MCF 10A (cell line): ENCODE measurements around the gene IL1RN. TPM values are rescaled to one million over a fixed set of nuclear protein-coding genes. Genes with fewer than 3 reads are reported as not detected.

Source experiments
- BruUV-seq: library from RNA; stranded (reverse); fragments of 400-500 nt; replicated peaks from 2 replicates; lab custom pipeline; 2021; lab: Mats Ljungman, UMichigan
- CTCF ChIA-PET: fragments of 300-600 bp; sonication (Branson Sonifier 250); formaldehyde crosslinking; extraction: SDS; loops from one replicate; lab custom pipeline; 2021; ENCODE audit warnings: antibody characterized with exemption, inconsistent platforms; lab: Yijun Ruan, JAX
- POLR2A ChIA-PET: fragments of 300-600, 350-650 bp; sonication (Branson Sonifier 250); formaldehyde crosslinking; extraction: SDS; loops from one replicate; lab custom pipeline; 2020; ENCODE audit warnings: antibody characterized with exemption, inconsistent platforms; lab: Yijun Ruan, JAX
- DNase-seq: peaks from one replicate; pipeline ENCODE4 v3.0.0-alpha.2; 2018; ENCODE audit not compliant: unreplicated experiment
- H3K27ac Mint-ChIP-seq: one replicate; pipeline ENCODE4 v1.8.0; 2022; ENCODE audit warnings: mild to moderate bottlenecking, low read depth, mixed read lengths; ENCODE audit not compliant: unreplicated experiment
- H3K27me3 Mint-ChIP-seq: one replicate; pipeline ENCODE4 v1.8.0; 2022; ENCODE audit warnings: mixed read lengths; ENCODE audit not compliant: insufficient read depth, unreplicated experiment
- H3K36me3 Mint-ChIP-seq: one replicate; pipeline ENCODE4 v1.8.0; 2022; ENCODE audit warnings: mild to moderate bottlenecking, moderate library complexity, mixed read lengths; ENCODE audit not compliant: insufficient read depth, unreplicated experiment
- H3K4me1 Mint-ChIP-seq: one replicate; pipeline ENCODE4 v1.8.0; 2022; ENCODE audit warnings: mixed read lengths; ENCODE audit not compliant: insufficient read depth, unreplicated experiment
- H3K4me3 Mint-ChIP-seq: one replicate; pipeline ENCODE4 v1.8.0; 2022; ENCODE audit warnings: mild to moderate bottlenecking, moderate library complexity, mixed read lengths; ENCODE audit not compliant: unreplicated experiment
- H3K9me3 Mint-ChIP-seq: one replicate; pipeline ENCODE4 v1.8.0; 2022; ENCODE audit warnings: mixed read lengths; ENCODE audit not compliant: unreplicated experiment
- CTCF ChIP-seq: fragments of 200-600 bp; IDR thresholded peaks from one replicate; pipeline ENCODE4 v1.8.0; 2022; ENCODE audit warnings: antibody characterized with exemption, mild to moderate bottlenecking; ENCODE audit not compliant: unreplicated experiment
- intact Hi-C: fragments of 100-400 bp; cut with micrococcal nuclease; formaldehyde crosslinking; loops from 2 replicates; pipeline ENCODE4 v1.14.1; 2022
- total RNA-seq: library from RNA; stranded (reverse); gene quantifications from 2 replicates; pipeline ENCODE4 v1.2.3, GENCODE V29; 2022

IL1RN gene
- total RNA-seq, 1 experiment from 2014 or later: not detected

GRCh38 chr2:113084249-113085000, 43.0 kb upstream of the IL1RN start:
- no peaks in the 10 kb centered on the region for H3K9me3 Mint-ChIP-seq
- intact Hi-C loops: loop anchor here (1.0 to 5.0 kb wide), 2 partner anchors 115 to 308 kb away; no protein-coding TSS in a partner anchor

GRCh38 chr2:113085542-113085941, 41.9 kb upstream of the IL1RN start:
- BruUV-seq: no TSS peak
- no peak for TF ChIP-seq CTCF
- Mint-ChIP-seq H3K4me3 (no peak overlapping the region), H3K9me3 (no peaks in the 10 kb centered on the region), H3K36me3 (no peaks in the 10 kb centered on the region), H3K27me3 (no peaks in the 10 kb centered on the region), H3K4me1 (peaks cover 11% of the 10 kb centered on the region), H3K27ac (no peak overlapping the region)
- ChIA-PET CTCF (interaction anchor here (0.7 to 12.2 kb wide), 14 partner anchors 9 to 305 kb away, joined by 3 to 267 read pairs (median 4); no protein-coding TSS in a partner anchor), POLR2A (interaction anchor here (0.6 to 2.0 kb wide), 6 partner anchors 21 to 113 kb away, joined by 3 to 13 read pairs (median 4); no protein-coding TSS in a partner anchor)
- intact Hi-C loops: no loop called here
- DNase-seq: peak; percentile 52

More at GRCh38 chr2:113084249-113085000, 43.0 kb upstream of the IL1RN start:
- no peaks in the 10 kb centered on the region for H3K36me3 Mint-ChIP-seq
- peaks cover 22% of the 10 kb centered on the region for H3K4me1 Mint-ChIP-seq
- ChIA-PET CTCF (interaction anchor here (0.6 to 12.2 kb wide), 16 partner anchors 9 to 355 kb away, joined by 3 to 267 read pairs (median 4); no protein-coding TSS in a partner anchor), POLR2A (interaction anchor here (0.6 to 2.0 kb wide), 6 partner anchors 21 to 114 kb away, joined by 3 to 13 read pairs (median 4); no protein-coding TSS in a partner anchor)
- no peak overlapping the region for H3K27ac Mint-ChIP-seq
- no peaks in the 10 kb centered on the region for H3K27me3 Mint-ChIP-seq
- DNase-seq: peak; percentile 38
- H3K4me3 Mint-ChIP-seq: no peak overlapping the region
- no TSS peak for BruUV-seq
- peak; percentile 37 for TF ChIP-seq CTCF

- TF ChIP-seq CTCF: no peak
- CTCF ChIA-PET: interaction anchor here (0.6 to 4.3 kb wide), 7 partner anchors 9 to 152 kb away, joined by 3 to 24 read pairs (median 4); no protein-coding TSS in a partner anchor
- DNase-seq: no peak
- Mint-ChIP-seq H3K4me3 (no peak overlapping the region), H3K9me3 (no peaks in the 10 kb centered on the region), H3K36me3 (no peaks in the 10 kb centered on the region), H3K27ac (no peak overlapping the region), H3K27me3 (no peaks in the 10 kb centered on the region), H3K4me1 (peaks cover 9% of the 10 kb centered on the region)
- intact Hi-C loops: no loop called here
- POLR2A ChIA-PET: no interaction called here
- BruUV-seq: no TSS peak
These were observed 39.0 kb upstream of the IL1RN start for GRCh38 chr2:113088213-113088992.

- Mint-ChIP-seq H3K27ac (no peak overlapping the region), H3K36me3 (no peaks in the 10 kb centered on the region), H3K4me1 (peaks cover 9% of the 10 kb centered on the region), H3K4me3 (no peak overlapping the region), H3K27me3 (peaks cover 4% of the 10 kb centered on the region), H3K9me3 (no peaks in the 10 kb centered on the region)
- DNase-seq: no peak
- CTCF ChIA-PET: interaction anchor here (0.8 to 4.3 kb wide), 3 partner anchors 10 to 363 kb away, joined by 3 to 24 read pairs (median 20); no protein-coding TSS in a partner anchor
- TF ChIP-seq CTCF: no peak
- POLR2A ChIA-PET: interaction anchor here (1.0 kb wide), 1 partner anchor 34 kb away, joined by 3 read pairs; no protein-coding TSS in a partner anchor
- intact Hi-C loops: no loop called here
- BruUV-seq: no TSS peak
These were observed 37.5 kb upstream of the IL1RN start for GRCh38 chr2:113089916-113090315.
